IPS DF 4.7 (cell line): ENCODE results near the gene SMPX.

ENCODE experiments used
- DNase-seq: peaks from one replicate; pipeline ENCODE4 v3.0.0-alpha.2; 2013; ENCODE audit warnings: low spot score; ENCODE audit errors: extremely low read depth

SMPX gene

GRCh38 chrX:21658152-21658737 lies 99.7 kb downstream of the SMPX start, which contains the start of gene KLHL34:
TSS of gene KLHL34 (minus strand) at chrX:21658330. CDS start at chrX:21657788, 542 bp downstream.
- DNase-seq: no peak

GRCh38 chrX:21657318-21658151 lies 100.4 kb downstream of the SMPX start:
- no peak for DNase-seq

GRCh38 chrX:21656587-21657317 lies 101.2 kb downstream of the SMPX start:
- DNase-seq: no peak
